SK-N-SH treated with all-trans-retinoic acid at 6 μM for 48 hours (cell line): ENCODE data around the gene SLC35E3.

Source experiments
- ATAC-seq: fragments of 200-7000 bp; cut with Tn5 transposase; 3 replicates; pipeline ENCODE4 v1.9.1; 2020; ENCODE audit warnings: mild to moderate bottlenecking, moderate library complexity
- ARNTL ChIP-seq: fragments of 450-650 bp; formaldehyde crosslinking; IDR thresholded peaks from 2 replicates; pipeline ENCODE4 v1.5.0; 2020; ENCODE audit warnings: low read depth, mild to moderate bottlenecking, moderate library complexity, borderline replicate concordance
- BACH2 ChIP-seq: fragments of 250-450 bp; sonication (Bioruptor Pico); IDR thresholded peaks from 2 replicates; pipeline ENCODE4 v1.9.0; 2021; ENCODE audit warnings: mild to moderate bottlenecking, borderline replicate concordance
- CREB5 ChIP-seq: fragments of 250-450 bp; sonication (Bioruptor Pico); IDR thresholded peaks from 2 replicates; pipeline ENCODE4 v1.5.1; 2020; ENCODE audit warnings: low read depth, mild to moderate bottlenecking, moderate library complexity
- CSDC2 ChIP-seq: fragments of 250-450 bp; sonication (Bioruptor Pico); IDR thresholded peaks from 2 replicates; pipeline ENCODE4 v1.5.0; 2020; ENCODE audit warnings: mild to moderate bottlenecking, moderate library complexity
- ESRRG ChIP-seq: fragments of 250-450 bp; sonication (Bioruptor Pico); IDR thresholded peaks from 2 replicates; pipeline ENCODE4 v1.6.1; 2021; ENCODE audit warnings: mild to moderate bottlenecking
- GLIS3 ChIP-seq: fragments of 250-450 bp; sonication (Bioruptor Pico); IDR thresholded peaks from 2 replicates; pipeline ENCODE4 v1.5.0; 2020; ENCODE audit warnings: mild to moderate bottlenecking, moderate library complexity
- ISL1 ChIP-seq: fragments of 250-450 bp; sonication (Bioruptor Pico); IDR thresholded peaks from 2 replicates; pipeline ENCODE4 v2.1.2; 2022; ENCODE audit warnings: mild to moderate bottlenecking, moderate library complexity
- OSR1 ChIP-seq: fragments of 250-450 bp; sonication (Bioruptor Pico); IDR thresholded peaks from 2 replicates; pipeline ENCODE4 v1.8.0; 2022; ENCODE audit warnings: moderate library complexity, mild to moderate bottlenecking, inconsistent platforms
- PPARA ChIP-seq: fragments of 250-450 bp; sonication (Bioruptor Pico); IDR thresholded peaks from 2 replicates; pipeline ENCODE4 v1.5.0; 2020; ENCODE audit warnings: mild to moderate bottlenecking, borderline replicate concordance
- RARB ChIP-seq: fragments of 250-450 bp; sonication (Bioruptor Pico); IDR thresholded peaks from 2 replicates; pipeline ENCODE4 v1.8.0; 2021; ENCODE audit warnings: mild to moderate bottlenecking, moderate library complexity
- TCF4 ChIP-seq: fragments of 250-450 bp; sonication (Bioruptor Pico); IDR thresholded peaks from 2 replicates; pipeline ENCODE4 v1.8.0; 2021; ENCODE audit warnings: mild to moderate bottlenecking, moderate library complexity, borderline replicate concordance
- TOX ChIP-seq: fragments of 250-450 bp; sonication (Bioruptor Pico); IDR thresholded peaks from 2 replicates; pipeline ENCODE4 v1.8.0; 2021; ENCODE audit warnings: mild to moderate bottlenecking, moderate library complexity, borderline replicate concordance
- TSHZ2 ChIP-seq: fragments of 250-450 bp; sonication (Bioruptor Pico); IDR thresholded peaks from 2 replicates; pipeline ENCODE4 v1.5.0; 2020; ENCODE audit warnings: mild to moderate bottlenecking, moderate library complexity
- ZC3H10 ChIP-seq: fragments of 250-450 bp; sonication (Bioruptor Pico); IDR thresholded peaks from 2 replicates; pipeline ENCODE4 v1.5.1; 2021; ENCODE audit warnings: mild to moderate bottlenecking, moderate library complexity
- ZFP3 ChIP-seq: fragments of 250-450 bp; sonication (Bioruptor Pico); IDR thresholded peaks from 2 replicates; pipeline ENCODE4 v1.5.0; 2020; ENCODE audit warnings: mild to moderate bottlenecking, moderate library complexity
- ZFP30 ChIP-seq: fragments of 450-650 bp; formaldehyde crosslinking; IDR thresholded peaks from 2 replicates; pipeline ENCODE4 v1.5.0; 2022; ENCODE audit warnings: mild to moderate bottlenecking, moderate library complexity
- ZNF565 ChIP-seq: fragments of 450-650 bp; formaldehyde crosslinking; conservative IDR thresholded peaks from 2 replicates; pipeline ENCODE4 v1.5.0; 2020; ENCODE audit warnings: low read depth, mild to moderate bottlenecking, moderate library complexity
- ZNF70 ChIP-seq: fragments of 450-650 bp; formaldehyde crosslinking; IDR thresholded peaks from 2 replicates; pipeline ENCODE4 v1.5.0; 2020; ENCODE audit warnings: mild to moderate bottlenecking, moderate library complexity
- ZNF8 ChIP-seq: fragments of 450-650 bp; formaldehyde crosslinking; IDR thresholded peaks from 2 replicates; pipeline ENCODE4 v1.5.0; 2020; ENCODE audit warnings: mild to moderate bottlenecking, moderate library complexity
- TF ChIP-seq, protein P1 (sequence below): fragments of 250-450 bp; sonication (Bioruptor Pico); IDR thresholded peaks from 2 replicates; pipeline ENCODE4 v1.8.0; 2021; ENCODE audit warnings: low read depth, mild to moderate bottlenecking, moderate library complexity, borderline replicate concordance
- TF ChIP-seq, protein P2 (sequence below): fragments of 250-450 bp; sonication (Bioruptor Pico); IDR thresholded peaks from 2 replicates; pipeline ENCODE4 v1.5.1; 2021; ENCODE audit warnings: mild to moderate bottlenecking, moderate library complexity
- TF ChIP-seq, protein P3 (sequence below): fragments of 250-450 bp; sonication (Bioruptor Pico); IDR thresholded peaks from 2 replicates; pipeline ENCODE4 v1.8.0; 2020; ENCODE audit warnings: mild to moderate bottlenecking, moderate library complexity, borderline replicate concordance

The SLC35E3 gene

DNA sequence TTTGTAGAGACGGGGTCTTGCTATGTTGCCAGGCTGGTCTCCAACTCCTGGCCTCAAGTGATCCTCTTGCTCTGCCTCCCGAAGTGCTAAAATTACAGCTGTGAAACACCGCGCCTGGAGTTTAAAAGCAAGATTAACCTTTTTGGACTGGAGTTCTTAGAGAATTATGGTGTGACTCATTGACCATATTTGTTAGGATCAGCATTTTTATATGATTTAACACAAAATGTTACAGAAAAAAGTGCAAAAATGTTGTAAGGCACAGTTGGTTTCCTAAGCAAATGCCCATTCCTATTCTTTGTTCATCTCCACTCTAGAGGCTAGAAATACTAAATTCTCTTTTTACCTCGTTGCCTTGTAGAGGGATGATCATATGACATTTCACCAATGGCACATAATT, 27.6 kb downstream of the SLC35E3 start:
- TF ChIP-seq PPARA (CRISPR knock-in tag) (no peak), OSR1 (no peak), TCF4 (CRISPR knock-in tag) (no peak), ZNF565 (CRISPR knock-in tag) (no peak), ZFP30 (CRISPR knock-in tag) (no peak), ARNTL (CRISPR knock-in tag) (no peak), ZFP3 (no peak), ISL1 (CRISPR knock-in tag) (no peak), ESRRG (CRISPR knock-in tag) (no peak), CSDC2 (no peak), TSHZ2 (CRISPR knock-in tag) (no peak), ZC3H10 (no peak), TOX (CRISPR knock-in tag) (no peak), GLIS3 (CRISPR knock-in tag) (no peak), CREB5 (CRISPR knock-in tag) (no peak), BACH2 (no peak), ZNF70 (CRISPR knock-in tag) (no peak)
- TF ChIP-seq, protein P1, sequence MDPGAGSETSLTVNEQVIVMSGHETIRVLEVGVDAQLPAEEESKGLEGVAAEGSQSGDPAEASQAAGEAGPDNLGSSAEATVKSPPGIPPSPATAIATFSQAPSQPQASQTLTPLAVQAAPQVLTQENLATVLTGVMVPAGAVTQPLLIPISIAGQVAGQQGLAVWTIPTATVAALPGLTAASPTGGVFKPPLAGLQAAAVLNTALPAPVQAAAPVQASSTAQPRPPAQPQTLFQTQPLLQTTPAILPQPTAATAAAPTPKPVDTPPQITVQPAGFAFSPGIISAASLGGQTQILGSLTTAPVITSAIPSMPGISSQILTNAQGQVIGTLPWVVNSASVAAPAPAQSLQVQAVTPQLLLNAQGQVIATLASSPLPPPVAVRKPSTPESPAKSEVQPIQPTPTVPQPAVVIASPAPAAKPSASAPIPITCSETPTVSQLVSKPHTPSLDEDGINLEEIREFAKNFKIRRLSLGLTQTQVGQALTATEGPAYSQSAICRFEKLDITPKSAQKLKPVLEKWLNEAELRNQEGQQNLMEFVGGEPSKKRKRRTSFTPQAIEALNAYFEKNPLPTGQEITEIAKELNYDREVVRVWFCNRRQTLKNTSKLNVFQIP: no peak
- TF ChIP-seq, protein P2, sequence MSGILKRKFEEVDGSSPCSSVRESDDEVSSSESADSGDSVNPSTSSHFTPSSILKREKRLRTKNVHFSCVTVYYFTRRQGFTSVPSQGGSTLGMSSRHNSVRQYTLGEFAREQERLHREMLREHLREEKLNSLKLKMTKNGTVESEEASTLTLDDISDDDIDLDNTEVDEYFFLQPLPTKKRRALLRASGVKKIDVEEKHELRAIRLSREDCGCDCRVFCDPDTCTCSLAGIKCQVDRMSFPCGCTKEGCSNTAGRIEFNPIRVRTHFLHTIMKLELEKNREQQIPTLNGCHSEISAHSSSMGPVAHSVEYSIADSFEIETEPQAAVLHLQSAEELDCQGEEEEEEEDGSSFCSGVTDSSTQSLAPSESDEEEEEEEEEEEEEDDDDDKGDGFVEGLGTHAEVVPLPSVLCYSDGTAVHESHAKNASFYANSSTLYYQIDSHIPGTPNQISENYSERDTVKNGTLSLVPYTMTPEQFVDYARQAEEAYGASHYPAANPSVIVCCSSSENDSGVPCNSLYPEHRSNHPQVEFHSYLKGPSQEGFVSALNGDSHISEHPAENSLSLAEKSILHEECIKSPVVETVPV (CRISPR knock-in tag): no peak
- TF ChIP-seq, protein P3, sequence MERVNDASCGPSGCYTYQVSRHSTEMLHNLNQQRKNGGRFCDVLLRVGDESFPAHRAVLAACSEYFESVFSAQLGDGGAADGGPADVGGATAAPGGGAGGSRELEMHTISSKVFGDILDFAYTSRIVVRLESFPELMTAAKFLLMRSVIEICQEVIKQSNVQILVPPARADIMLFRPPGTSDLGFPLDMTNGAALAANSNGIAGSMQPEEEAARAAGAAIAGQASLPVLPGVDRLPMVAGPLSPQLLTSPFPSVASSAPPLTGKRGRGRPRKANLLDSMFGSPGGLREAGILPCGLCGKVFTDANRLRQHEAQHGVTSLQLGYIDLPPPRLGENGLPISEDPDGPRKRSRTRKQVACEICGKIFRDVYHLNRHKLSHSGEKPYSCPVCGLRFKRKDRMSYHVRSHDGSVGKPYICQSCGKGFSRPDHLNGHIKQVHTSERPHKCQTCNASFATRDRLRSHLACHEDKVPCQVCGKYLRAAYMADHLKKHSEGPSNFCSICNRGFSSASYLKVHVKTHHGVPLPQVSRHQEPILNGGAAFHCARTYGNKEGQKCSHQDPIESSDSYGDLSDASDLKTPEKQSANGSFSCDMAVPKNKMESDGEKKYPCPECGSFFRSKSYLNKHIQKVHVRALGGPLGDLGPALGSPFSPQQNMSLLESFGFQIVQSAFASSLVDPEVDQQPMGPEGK (CRISPR knock-in tag): no peak
- no peak for ATAC-seq

DNA sequence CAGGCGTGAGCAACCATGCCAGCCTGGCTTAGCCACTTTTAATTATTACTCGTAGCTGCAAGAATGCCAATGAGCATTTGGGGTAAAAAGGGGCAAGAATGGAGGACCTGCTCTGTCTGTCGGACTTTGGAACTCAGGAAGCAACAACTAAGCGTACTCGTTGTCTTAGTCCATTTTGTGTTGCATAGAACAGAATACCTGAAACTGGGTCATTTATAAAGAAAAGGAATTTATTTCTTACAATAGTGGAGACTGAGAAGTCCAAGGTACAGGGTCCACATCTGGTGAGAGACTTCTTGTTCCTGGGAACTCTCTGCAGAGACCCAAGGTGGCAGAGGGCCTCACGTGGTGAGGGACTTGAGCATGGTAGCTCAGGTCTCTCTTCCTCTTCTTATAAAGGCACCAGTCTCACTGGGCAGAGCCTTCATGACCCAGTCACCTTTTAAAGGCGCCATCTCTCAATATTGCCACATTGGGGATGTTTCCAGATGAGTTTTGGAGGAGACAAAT, 29.2 kb downstream of the SLC35E3 start:
- ATAC-seq: no peak
- TF ChIP-seq TOX (CRISPR knock-in tag) (no peak), GLIS3 (CRISPR knock-in tag) (no peak), TSHZ2 (CRISPR knock-in tag) (no peak), ESRRG (CRISPR knock-in tag) (no peak), TCF4 (CRISPR knock-in tag) (no peak), ARNTL (CRISPR knock-in tag) (no peak), PPARA (CRISPR knock-in tag) (no peak), CREB5 (CRISPR knock-in tag) (no peak), OSR1 (no peak), ZFP3 (no peak), RARB (CRISPR knock-in tag) (no peak), ZNF8 (CRISPR knock-in tag) (no peak), ZC3H10 (no peak), ZNF70 (CRISPR knock-in tag) (no peak)
- TF ChIP-seq, protein P1: no peak
- TF ChIP-seq, protein P2 (CRISPR knock-in tag): no peak
- TF ChIP-seq, all 23 proteins: peak for 0
